Calu3 (cell line): ENCODE results near the gene DSC1. TPM values are rescaled to one million over a fixed set of nuclear protein-coding genes. Genes with fewer than 3 reads are reported as not detected.

Experiments used
- BruUV-seq: library from RNA; stranded (reverse); fragments of 400-500 nt; replicated peaks from 2 replicates; lab custom pipeline; 2021; lab: Mats Ljungman, UMichigan
- CTCF ChIA-PET: fragments of 300-600 bp; sonication (Branson Sonifier 250); formaldehyde crosslinking; loops from one replicate; lab custom pipeline; 2022; ENCODE audit warnings: antibody characterized with exemption; lab: Charles Lee
- DNase-seq: peaks from one replicate; pipeline ENCODE4 v3.0.0; 2022
- H3K27ac Mint-ChIP-seq: one replicate; pipeline ENCODE4 v1.8.0; 2022; ENCODE audit warnings: mixed read lengths; ENCODE audit not compliant: unreplicated experiment
- H3K27me3 Mint-ChIP-seq: one replicate; pipeline ENCODE4 v1.8.0; 2022; ENCODE audit warnings: mixed read lengths; ENCODE audit not compliant: unreplicated experiment
- H3K36me3 Mint-ChIP-seq: one replicate; pipeline ENCODE4 v1.8.0; 2022; ENCODE audit warnings: mild to moderate bottlenecking, moderate library complexity, mixed read lengths; ENCODE audit not compliant: insufficient read depth, unreplicated experiment
- H3K4me1 Mint-ChIP-seq: one replicate; pipeline ENCODE4 v1.8.0; 2022; ENCODE audit warnings: mild to moderate bottlenecking, low read depth, mixed read lengths; ENCODE audit not compliant: unreplicated experiment
- H3K4me3 Mint-ChIP-seq: one replicate; pipeline ENCODE4 v1.8.0; 2022; ENCODE audit warnings: mild to moderate bottlenecking, low read depth, moderate library complexity, mixed read lengths; ENCODE audit not compliant: unreplicated experiment
- H3K9me3 Mint-ChIP-seq: one replicate; pipeline ENCODE4 v1.8.0; 2022; ENCODE audit warnings: low read depth, mixed read lengths; ENCODE audit not compliant: unreplicated experiment
- intact Hi-C: fragments of 100-400 bp; cut with micrococcal nuclease; formaldehyde crosslinking; loops from one replicate; pipeline ENCODE4 v1.10.0; 2022; ENCODE audit not compliant: unreplicated experiment
- total RNA-seq: library from RNA; stranded (reverse); gene quantifications from 2 replicates; pipeline ENCODE4 v1.2.3, GENCODE V29; 2022
- TF ChIP-seq, protein P1 (sequence below): fragments of 200-600 bp; IDR thresholded peaks from one replicate; pipeline ENCODE4 v1.8.0; 2022; ENCODE audit warnings: antibody characterized with exemption; ENCODE audit not compliant: unreplicated experiment

Gene DSC1
- total RNA-seq, 1 experiment from 2014 or later = not detected

DNA sequence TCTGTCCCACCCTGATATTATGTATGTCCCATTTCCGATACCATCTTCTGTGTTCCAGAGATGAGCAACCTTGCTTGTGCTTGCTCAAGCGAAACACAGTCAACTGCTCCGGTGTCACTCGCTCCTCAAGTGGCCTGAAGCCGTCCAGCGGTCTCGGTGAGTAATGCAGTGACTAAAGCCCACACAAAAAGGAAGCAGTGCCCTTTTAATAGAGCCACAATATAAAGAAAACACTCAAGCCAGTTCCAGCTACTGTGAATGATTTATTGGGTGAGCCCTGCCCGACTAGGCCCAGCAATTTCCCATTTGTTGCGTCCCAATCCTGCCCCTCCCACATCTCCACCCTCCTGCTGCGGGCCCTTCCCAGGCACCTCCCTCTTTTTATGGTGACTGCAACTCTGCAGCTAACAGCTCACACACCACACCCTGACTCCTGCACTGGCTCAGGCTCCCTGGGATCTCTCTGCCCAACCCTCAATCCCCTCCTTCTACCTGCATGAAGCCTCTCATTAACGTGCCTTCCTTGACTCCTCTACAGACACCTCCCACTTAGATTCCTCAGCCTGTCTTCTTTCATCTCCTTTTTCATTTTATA, 44.2 kb upstream of the DSC1 start:
- BruUV-seq = no TSS peak
- Mint-ChIP-seq H3K27ac (peak overlapping the region; percentile 74), H3K27me3 (no peaks in the 10 kb centered on the region), H3K4me3 (peak overlapping the region; percentile 54), H3K9me3 (no peaks in the 10 kb centered on the region), H3K4me1 (peaks cover 68% of the 10 kb centered on the region), H3K36me3 (peaks cover 11% of the 10 kb centered on the region)
- TF ChIP-seq, protein P1, sequence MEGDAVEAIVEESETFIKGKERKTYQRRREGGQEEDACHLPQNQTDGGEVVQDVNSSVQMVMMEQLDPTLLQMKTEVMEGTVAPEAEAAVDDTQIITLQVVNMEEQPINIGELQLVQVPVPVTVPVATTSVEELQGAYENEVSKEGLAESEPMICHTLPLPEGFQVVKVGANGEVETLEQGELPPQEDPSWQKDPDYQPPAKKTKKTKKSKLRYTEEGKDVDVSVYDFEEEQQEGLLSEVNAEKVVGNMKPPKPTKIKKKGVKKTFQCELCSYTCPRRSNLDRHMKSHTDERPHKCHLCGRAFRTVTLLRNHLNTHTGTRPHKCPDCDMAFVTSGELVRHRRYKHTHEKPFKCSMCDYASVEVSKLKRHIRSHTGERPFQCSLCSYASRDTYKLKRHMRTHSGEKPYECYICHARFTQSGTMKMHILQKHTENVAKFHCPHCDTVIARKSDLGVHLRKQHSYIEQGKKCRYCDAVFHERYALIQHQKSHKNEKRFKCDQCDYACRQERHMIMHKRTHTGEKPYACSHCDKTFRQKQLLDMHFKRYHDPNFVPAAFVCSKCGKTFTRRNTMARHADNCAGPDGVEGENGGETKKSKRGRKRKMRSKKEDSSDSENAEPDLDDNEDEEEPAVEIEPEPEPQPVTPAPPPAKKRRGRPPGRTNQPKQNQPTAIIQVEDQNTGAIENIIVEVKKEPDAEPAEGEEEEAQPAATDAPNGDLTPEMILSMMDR = peak; percentile 32
- CTCF ChIA-PET = interaction anchor here (0.6 to 1.8 kb wide), 7 partner anchors 9 to 303 kb away, joined by 3 to 8 read pairs (median 5); no protein-coding TSS in a partner anchor
- DNase-seq = peak; percentile 92
- intact Hi-C loops = loop anchor here (2.0 to 10.0 kb wide), 5 partner anchors 24 to 192 kb away; no protein-coding TSS in a partner anchor

DNA sequence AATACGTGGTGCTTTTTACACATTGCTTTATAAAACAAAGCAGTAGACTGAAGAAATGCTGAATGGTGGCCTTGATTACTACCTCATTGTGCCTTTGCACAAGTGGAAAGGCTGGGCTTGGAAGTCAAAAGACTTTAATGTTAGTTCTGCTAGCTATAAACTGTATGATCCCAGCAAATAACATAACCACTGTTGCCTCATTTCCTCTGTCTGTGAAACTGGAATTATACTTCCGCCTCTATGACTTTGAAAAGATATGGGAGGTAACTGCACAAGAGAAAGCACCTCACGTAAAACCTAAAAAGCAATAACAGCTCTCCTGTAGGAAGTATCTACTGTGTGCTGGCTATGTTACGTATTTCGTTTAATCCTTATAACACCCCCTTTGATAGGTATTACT, 43.4 kb upstream of the DSC1 start:
- peaks cover 11% of the 10 kb centered on the region for H3K36me3 Mint-ChIP-seq
- no peak for DNase-seq
- CTCF ChIA-PET = interaction anchor here (0.7 to 1.8 kb wide), 4 partner anchors 8 to 107 kb away, joined by 3 to 8 read pairs (median 4); no protein-coding TSS in a partner anchor
- no peaks in the 10 kb centered on the region for H3K9me3 Mint-ChIP-seq
- TF ChIP-seq, protein P1 = no peak
- intact Hi-C loops = loop anchor here (2.0 to 10.0 kb wide), 5 partner anchors 25 to 191 kb away; no protein-coding TSS in a partner anchor
- peak overlapping the region; percentile 74 for H3K27ac Mint-ChIP-seq
- no peaks in the 10 kb centered on the region for H3K27me3 Mint-ChIP-seq
- no TSS peak for BruUV-seq
- H3K4me3 Mint-ChIP-seq = no peak overlapping the region
- H3K4me1 Mint-ChIP-seq = peaks cover 60% of the 10 kb centered on the region

DNA sequence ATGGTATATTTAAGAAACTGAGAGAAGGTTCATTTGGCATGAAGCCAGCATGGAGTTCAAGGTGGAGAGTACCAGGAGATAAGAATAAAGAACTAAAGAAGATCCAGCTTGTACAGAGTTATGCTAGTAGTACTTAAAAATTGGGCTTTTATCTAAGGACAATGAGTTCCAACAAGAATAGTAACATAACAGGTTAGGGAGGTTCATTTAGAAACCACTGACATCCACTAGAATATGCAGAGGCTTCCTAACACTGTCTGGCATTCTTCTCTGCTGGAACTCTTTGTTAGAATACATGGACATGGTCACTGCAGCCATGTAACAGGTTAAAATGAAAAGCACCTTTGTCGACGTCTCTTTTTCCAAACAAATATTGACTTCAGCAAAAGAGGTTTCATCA, 42.6 kb upstream of the DSC1 start:
- BruUV-seq = no TSS peak

GRCh38 chr18:31204833-31205232, 42.2 kb upstream of the DSC1 start:
- H3K27ac Mint-ChIP-seq = peak overlapping the region; percentile 30
- CTCF ChIA-PET = no interaction called here
- BruUV-seq = no TSS peak
- no peaks in the 10 kb centered on the region for H3K9me3 Mint-ChIP-seq
- TF ChIP-seq, protein P1 = no peak
- no peak for DNase-seq
- no peaks in the 10 kb centered on the region for H3K27me3 Mint-ChIP-seq
- H3K4me3 Mint-ChIP-seq = peak overlapping the region; percentile 8
- H3K36me3 Mint-ChIP-seq = peaks cover 11% of the 10 kb centered on the region
- peaks cover 53% of the 10 kb centered on the region for H3K4me1 Mint-ChIP-seq
- intact Hi-C loops = loop anchor here (5.0 to 10.0 kb wide), 2 partner anchors 57 to 190 kb away; no protein-coding TSS in a partner anchor

More for the DNA sequence above, 42.6 kb upstream of the DSC1 start:
- Mint-ChIP-seq H3K27ac (peak overlapping the region; percentile 30), H3K9me3 (no peaks in the 10 kb centered on the region), H3K27me3 (no peaks in the 10 kb centered on the region), H3K36me3 (peaks cover 11% of the 10 kb centered on the region), H3K4me3 (peak overlapping the region; percentile 8), H3K4me1 (peaks cover 53% of the 10 kb centered on the region)
- TF ChIP-seq, protein P1 = no peak
- no peak for DNase-seq
- intact Hi-C loops = loop anchor here (5.0 to 10.0 kb wide), 2 partner anchors 57 to 190 kb away; no protein-coding TSS in a partner anchor
- CTCF ChIA-PET = no interaction called here
